ENCODE results near the gene BMPER. TPM values are rescaled to one million over a fixed set of nuclear protein-coding genes. Genes with fewer than 3 reads are reported as not detected.
A peak's percentile ranks its signal among the peaks of the same experiment; 100 is the strongest.

Gene BMPER
- total and polyA plus RNA-seq, 3 donors from 2014 or later: 1.7 to 2.8 (median 2.4) TPM

- peak; percentile 85 to 95 (median 94) for TF ChIP-seq CTCF (IDR thresholded peaks at IDR 0.05)
- no peak for TF ChIP-seq POLR2A (IDR thresholded peaks at IDR 0.05)
- intact Hi-C loops (cut with DNase I; ENCODE audit: low total_unique reads): loop anchor here (10.0 kb wide), 1 partner anchor 178 kb away; no protein-coding TSS in a partner anchor
- Histone ChIP-seq H3K36me3 (ENCODE audit: low read depth, missing control alignments) (no peaks in the 10 kb centered on the region), H3K4me1 (no peaks in the 10 kb centered on the region), H3K27me3 (no peaks in the 10 kb centered on the region), H3K27ac (no peak overlapping the region), H3K4me3 (no peak overlapping the region), H3K9me3 (no peaks in the 10 kb centered on the region)
- peak; percentile 90 for DNase-seq
- WGBS, 2 donors: 9 to 12% methylated on average over 15 of the region's 15 CpGs
These were observed 27.6 kb downstream of the BMPER start for GRCh38 chr7:33932832-33933468.

GRCh38 chr7:33933611-33934281 is 28.4 kb downstream of the BMPER start:
- Histone ChIP-seq H3K27ac (no peak overlapping the region), H3K4me1 (no peaks in the 10 kb centered on the region), H3K9me3 (no peaks in the 10 kb centered on the region), H3K4me3 (no peak overlapping the region), H3K36me3 (ENCODE audit: low read depth, missing control alignments) (no peaks in the 10 kb centered on the region), H3K27me3 (no peaks in the 10 kb centered on the region)
- intact Hi-C loops (cut with DNase I; ENCODE audit: low total_unique reads): loop anchor here (10.0 kb wide), 1 partner anchor 179 kb away; no protein-coding TSS in a partner anchor
- TF ChIP-seq POLR2A (IDR thresholded peaks at IDR 0.05) (no peak), CTCF (IDR thresholded peaks at IDR 0.05) (no peak)
- no peak for DNase-seq
- 73 to 85% methylated on average over 4 of the region's 4 CpGs for WGBS, 2 donors

- H3K27ac ChIP-seq: no peak overlapping the region
- intact Hi-C loops (cut with DNase I; ENCODE audit: low total_unique reads): loop anchor here (10.0 kb wide), 1 partner anchor 180 kb away; no protein-coding TSS in a partner anchor
- no peaks in the 10 kb centered on the region for H3K36me3 ChIP-seq (ENCODE audit: low read depth, missing control alignments)
- H3K4me1 ChIP-seq: no peaks in the 10 kb centered on the region
- WGBS, 2 donors: 82 to 95% methylated on average over 2 of the region's 2 CpGs
- no peaks in the 10 kb centered on the region for H3K9me3 ChIP-seq
- H3K27me3 ChIP-seq: no peaks in the 10 kb centered on the region
- no peak overlapping the region for H3K4me3 ChIP-seq
- no peak for DNase-seq
- TF ChIP-seq POLR2A (IDR thresholded peaks at IDR 0.05) (no peak), CTCF (IDR thresholded peaks at IDR 0.05) (no peak)
These were observed 29.1 kb downstream of the BMPER start for GRCh38 chr7:33934391-33934790.

- no peaks in the 10 kb centered on the region for H3K36me3 ChIP-seq (ENCODE audit: low read depth, missing control alignments)
- no peak overlapping the region for H3K27ac ChIP-seq
- no peaks in the 10 kb centered on the region for H3K27me3 ChIP-seq
- TF ChIP-seq POLR2A (IDR thresholded peaks at IDR 0.05) (no peak), CTCF (IDR thresholded peaks at IDR 0.05) (no peak)
- no peaks in the 10 kb centered on the region for H3K9me3 ChIP-seq
- intact Hi-C loops (cut with DNase I; ENCODE audit: low total_unique reads): loop anchor here (10.0 kb wide), 1 partner anchor 182 kb away; no protein-coding TSS in a partner anchor
- DNase-seq: no peak
- no peaks in the 10 kb centered on the region for H3K4me1 ChIP-seq
- H3K4me3 ChIP-seq: no peak overlapping the region
- 87 to 88% methylated on average over 5 of the region's 5 CpGs for WGBS, 2 donors
These were observed 31.2 kb downstream of the BMPER start for GRCh38 chr7:33936503-33936902.

Data from testis (tissue), 3 donors.